IPS DF 19.7 (cell line): ENCODE measurements around the gene DDX46.
"Not testable (repeated sequence)": the region's sequence is repeated elsewhere in the genome, so short reads cannot be mapped to it uniquely, and the experiment has no call there.

Source experiments
- DNase-seq: peaks from one replicate; pipeline ENCODE4 v3.0.0-alpha.2; 2013; ENCODE audit warnings: low read depth, low spot score

Gene DDX46, protein sequence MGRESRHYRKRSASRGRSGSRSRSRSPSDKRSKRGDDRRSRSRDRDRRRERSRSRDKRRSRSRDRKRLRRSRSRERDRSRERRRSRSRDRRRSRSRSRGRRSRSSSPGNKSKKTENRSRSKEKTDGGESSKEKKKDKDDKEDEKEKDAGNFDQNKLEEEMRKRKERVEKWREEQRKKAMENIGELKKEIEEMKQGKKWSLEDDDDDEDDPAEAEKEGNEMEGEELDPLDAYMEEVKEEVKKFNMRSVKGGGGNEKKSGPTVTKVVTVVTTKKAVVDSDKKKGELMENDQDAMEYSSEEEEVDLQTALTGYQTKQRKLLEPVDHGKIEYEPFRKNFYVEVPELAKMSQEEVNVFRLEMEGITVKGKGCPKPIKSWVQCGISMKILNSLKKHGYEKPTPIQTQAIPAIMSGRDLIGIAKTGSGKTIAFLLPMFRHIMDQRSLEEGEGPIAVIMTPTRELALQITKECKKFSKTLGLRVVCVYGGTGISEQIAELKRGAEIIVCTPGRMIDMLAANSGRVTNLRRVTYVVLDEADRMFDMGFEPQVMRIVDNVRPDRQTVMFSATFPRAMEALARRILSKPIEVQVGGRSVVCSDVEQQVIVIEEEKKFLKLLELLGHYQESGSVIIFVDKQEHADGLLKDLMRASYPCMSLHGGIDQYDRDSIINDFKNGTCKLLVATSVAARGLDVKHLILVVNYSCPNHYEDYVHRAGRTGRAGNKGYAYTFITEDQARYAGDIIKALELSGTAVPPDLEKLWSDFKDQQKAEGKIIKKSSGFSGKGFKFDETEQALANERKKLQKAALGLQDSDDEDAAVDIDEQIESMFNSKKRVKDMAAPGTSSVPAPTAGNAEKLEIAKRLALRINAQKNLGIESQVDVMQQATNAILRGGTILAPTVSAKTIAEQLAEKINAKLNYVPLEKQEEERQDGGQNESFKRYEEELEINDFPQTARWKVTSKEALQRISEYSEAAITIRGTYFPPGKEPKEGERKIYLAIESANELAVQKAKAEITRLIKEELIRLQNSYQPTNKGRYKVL

DNA sequence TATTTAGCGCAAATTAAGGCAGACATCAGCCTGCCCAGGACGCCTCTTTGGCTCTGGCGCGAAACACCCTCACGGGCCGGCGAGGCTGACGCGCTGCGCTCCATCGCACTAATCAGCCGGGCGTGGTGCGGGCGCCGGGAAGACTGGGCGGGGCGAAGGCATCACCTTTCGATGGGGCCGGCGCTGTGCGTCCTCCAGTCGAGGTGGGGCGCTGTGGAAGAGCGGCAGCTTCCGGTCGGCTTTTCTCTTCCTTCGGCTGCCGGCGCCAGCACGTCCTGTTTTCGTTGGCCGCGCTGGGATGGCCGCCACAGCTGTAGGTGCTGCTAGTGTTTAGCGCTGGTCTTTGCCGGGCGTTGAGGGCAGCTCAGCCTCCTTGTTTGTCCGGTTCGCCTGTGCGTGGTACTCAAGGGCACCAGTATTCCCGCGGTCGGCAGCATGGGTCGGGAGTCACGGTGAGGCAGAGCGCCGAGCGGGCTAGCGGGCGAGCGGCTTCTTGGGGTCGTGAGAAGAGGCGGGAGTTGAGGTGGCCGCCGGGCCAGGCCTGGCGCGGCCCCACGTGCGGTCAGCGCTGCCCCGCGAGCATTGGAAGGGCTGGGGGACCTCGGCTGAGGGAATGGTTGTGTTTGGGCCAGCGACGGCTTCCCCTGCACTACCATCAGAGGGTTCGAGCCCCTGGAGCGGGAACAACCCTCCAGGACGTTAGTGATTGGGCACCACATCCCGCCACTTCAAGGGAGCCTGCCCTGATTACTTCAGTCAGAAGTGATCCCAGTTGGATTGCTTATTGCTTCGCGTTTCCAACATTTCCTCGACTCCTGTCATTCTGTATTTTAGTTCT, at the start of gene DDX46:
Gene DDX46, plus strand, starts transcription at position 276 of the 838 bp plus-strand sequence. Its CDS starts 160 bp downstream, at position 436.
- no peak for DNase-seq

DNA sequence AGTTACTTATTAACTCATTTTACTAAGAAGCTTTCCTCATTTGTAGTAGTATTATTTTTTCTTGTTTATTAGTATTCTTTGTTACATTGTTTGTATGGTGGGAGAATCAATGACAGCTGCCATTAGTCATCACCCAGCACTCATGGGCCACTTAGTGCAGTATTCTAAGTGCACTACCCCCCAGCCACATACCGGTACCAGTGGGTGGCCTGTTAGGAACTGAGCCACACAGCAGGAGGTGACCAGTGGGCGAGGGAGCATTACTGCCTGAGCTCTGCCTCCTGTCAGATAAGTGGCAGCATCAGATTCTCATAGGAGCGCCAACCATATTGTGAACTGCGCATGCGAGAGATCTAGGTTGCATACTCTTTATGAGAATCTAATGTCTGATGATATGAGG, 44.5 kb upstream of the DDX46 start:
- peak; percentile 2 for DNase-seq

DNA sequence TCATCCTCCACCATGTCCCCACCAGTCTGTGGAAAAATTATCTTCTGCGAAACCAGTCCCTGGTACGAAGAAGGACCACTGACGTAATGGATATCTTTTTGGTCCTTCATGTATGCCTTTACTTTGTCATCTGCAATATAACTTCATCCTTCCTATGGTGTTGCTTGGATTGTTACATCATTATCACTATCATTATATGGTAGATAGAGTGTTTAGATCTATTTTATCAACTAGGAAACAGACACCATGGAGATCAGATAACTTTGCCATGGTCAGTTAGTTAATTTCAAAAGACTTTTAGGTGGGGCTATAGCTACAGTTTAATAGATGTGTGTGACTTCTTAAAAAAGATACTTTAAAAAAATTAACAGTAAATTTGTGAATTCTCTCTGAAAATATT, 44.0 kb upstream of the DDX46 start:
- DNase-seq, result no peak

DNA sequence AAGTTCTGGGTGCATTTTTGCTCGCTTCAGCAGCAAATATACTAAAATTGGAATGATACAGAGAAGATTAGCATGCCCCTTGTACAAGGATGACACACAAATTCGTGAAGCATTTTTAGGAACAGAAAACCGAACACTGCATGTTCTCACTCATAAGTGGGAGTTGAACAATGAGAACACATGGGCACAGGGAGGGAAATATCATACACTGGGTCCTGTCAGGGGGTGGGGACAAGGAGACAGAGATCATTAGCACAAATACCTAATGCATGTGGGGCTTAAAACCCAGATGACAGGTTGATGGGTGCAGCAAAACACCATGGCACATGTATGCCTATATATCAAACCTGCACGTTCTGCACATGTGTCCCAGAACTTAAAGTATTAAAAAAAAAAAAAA, 43.1 kb upstream of the DDX46 start:
- DNase-seq, result not testable (repeated sequence)

DNA sequence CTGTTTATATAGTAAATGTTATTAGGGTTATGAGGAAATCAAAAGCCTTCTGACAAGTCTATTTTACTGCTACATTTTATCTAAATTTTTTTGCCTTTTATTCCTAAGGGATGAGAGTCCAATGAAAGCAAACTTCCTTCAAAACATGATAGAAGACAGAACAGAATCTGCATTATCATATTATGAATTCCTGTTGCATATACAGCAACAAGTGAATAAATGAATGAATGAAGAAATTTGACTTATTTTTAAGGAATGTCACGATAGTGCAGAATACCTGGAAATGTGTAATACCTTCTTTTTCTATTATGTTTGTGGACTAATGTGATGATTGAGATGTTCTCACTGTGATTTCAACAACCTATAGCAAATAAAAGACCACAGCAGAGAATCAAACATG, 33.7 kb upstream of the DDX46 start:
- no peak for DNase-seq

DNA sequence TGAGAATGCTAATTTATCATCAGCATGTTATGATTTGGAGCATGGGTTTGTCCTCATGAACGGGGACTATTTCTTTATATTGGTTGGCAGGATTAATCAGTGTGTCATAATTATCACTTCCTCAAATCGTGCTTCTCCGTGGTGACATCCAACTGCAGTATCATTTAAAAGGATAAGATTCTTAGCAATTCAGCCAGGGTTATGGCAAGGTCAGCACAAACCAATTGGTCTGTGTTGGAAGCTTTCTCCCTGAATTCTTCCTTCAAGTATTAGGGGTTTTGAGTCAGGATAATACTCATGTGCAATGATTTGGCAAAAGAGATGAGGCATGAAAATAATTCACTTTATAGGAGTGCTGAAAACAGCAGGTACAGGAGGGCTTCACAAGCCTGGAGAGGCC, 25.8 kb upstream of the DDX46 start:
- DNase-seq, result no peak

DNA sequence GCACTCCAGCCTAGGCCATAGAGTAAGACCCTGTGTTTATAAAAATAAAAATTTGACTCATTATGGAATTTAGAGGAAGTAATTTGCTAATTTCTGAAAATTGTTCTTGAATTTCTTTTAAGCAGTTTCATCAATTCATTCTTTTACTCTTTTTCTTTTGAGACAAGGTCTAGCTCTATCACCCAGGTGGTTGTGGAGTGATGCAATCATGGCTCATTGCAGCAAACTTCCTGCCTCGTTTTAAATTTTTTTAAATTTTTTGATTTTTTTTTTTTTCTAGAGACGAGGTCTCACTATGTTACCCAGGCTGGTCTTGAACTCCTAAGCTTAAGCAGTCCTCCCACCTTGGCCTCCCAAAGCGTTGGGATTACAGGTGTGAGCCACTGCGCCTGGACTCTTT, 23.3 kb upstream of the DDX46 start:
- DNase-seq, result no peak

DNA sequence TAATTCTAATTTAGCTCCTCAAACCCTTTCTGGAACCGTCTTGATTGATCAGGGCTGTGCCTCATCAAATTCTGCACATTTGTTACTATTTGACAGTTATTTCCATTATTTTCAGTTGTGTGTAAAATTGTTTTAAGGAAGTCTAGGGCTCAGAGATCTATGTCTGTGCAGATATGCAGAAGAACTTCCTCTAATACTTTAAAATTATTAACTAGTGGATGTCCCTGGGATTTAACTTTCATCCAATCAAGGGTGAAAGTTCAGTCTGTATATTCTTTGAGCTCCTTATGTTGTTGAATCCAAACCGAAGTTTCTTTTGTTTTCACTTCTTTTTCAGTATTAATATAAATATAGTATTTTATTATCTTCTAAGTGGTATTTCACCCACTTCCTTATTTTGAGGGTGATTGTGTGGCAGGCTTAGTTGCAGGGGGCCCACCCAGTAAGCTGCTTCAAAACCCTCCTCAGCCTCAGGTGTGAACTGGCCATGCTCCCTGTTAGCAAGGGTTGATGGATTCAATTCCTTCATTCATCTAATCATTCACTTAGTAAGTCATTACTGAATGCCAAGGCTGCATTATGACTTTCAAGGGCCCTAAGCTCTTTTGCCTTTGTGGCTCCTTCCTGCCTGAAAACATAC, 22.3 kb upstream of the DDX46 start:
- no peak for DNase-seq

DNA sequence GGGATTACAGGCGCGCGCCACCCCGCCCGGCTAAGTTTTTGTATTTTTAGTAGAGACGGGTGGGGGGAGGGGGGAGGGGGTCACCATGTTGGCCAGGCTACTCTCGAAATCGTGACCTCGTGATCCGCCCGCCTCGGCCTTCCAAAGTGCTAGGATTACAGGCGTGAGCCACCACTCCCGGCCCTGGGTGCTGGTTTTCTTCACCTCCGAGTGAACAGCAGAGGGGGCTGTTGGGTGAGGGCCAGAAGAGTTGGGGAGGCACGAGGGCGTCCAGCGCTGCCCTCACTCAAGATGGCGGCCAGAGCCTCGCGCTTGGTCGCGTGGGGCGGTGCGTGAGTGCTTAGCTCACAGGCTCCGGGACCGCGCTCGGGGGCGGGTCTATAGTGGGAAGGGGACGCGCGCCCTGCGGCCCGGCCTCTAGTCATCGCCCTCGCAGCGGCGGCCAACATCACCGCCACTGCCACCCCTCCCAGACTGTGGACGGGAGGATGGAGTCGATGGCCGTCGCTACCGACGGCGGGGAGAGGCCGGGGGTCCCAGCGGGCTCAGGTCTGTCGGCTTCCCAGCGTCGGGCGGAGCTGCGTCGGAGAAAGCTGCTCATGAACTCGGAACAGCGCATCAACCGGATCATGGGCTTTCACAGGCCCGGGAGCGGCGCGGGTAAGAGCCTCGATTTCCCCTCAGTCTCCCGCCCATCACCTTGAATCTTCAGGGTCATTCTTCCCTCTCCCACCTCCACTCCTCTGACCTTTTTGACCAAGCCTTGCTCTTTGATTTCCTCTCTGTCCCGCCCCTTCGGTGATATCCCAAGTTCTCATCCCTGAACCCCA, 20.2 kb upstream of the DDX46 start, which contains the start of gene CAMLG:
Gene CAMLG, plus strand, starts transcription at position 416 of the 830 bp plus-strand sequence. Its CDS starts 73 bp downstream, at position 489.
- DNase-seq, result peak; percentile 90

DNA sequence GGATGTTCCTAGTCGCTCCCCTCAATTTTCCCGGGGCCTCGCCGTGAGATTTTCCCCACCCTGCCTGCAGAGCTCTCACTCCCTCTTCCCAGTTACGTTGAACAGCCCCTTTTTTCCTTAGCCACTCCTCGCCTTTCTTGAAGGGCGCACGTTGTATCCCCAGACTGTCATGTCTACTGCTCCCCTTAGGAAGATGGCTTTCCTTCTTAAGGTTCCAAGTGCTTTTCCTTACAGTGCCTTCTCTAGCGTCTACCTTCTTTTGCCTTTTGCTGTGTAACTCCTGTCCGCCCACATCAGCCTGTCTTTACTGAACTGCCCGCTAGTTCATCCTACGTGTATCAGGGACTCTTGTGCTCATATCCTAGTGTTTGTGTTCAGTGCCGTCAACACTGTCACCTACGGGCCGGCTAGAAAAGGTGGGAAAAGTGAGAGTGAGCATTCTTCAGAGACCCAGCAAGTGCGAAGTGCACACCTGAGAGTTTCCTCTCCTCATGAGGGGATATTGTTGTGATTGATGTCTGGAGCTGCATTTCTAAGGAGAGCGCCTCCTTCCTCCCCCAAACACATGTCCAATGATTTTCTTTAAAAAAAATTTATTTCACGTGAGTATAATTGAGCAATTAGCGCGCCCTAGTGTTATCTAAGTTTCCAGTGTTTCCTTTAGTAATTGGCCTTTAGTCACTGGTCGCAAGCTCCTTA, 19.5 kb upstream of the DDX46 start:
- DNase-seq, result no peak

DNA sequence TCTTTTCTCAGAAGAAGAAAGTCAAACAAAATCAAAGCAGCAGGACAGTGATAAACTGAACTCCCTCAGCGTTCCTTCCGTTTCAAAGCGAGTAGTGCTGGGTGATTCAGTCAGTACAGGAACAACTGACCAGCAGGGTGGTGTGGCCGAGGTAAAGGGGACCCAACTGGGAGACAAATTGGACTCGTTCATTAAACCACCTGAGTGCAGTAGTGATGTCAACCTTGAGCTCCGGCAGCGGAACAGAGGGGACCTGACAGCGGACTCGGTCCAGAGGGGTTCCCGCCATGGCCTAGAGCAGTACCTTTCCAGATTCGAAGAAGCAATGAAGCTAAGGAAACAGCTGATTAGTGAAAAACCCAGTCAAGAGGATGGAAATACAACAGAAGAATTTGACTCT, 17.5 kb upstream of the DDX46 start:
- DNase-seq, result no peak

DNA sequence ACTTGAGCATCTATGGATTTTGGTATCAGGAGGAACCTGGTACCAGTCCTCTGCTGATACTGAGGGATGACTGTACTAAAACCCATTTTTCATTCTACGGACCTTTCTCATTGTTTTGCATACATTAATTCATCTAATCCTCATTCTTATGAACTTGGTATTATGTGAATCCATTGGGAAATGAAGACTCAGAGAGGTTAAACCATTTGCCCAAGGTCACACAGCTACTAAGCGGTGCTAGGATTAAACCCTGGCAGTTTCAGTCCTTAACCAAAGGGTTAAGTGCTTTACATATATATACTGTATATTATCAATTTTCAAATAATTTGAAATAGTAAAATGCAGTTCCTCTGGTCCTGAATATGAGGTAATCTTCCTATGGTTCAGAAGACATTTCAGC, 16.4 kb upstream of the DDX46 start:
- DNase-seq, result no peak

DNA sequence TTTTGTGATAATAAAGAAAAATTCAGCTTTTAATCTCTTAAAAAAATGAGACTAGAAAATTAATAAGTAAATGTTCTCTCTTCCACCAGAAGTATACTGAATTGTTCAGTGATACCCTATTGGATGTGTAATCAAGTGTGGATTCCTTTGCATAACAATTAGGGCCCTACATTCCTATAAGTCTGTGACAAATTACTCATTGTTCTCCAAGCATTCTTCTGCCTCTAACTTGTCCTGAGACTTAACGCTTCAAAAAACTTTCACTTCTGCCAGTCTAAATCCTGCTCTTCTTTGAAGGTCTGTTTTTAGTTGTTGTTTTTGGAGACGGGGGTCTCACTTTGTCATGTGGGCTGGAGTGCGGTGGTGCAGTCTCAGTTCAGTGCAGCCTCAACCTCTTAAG, 9.2 kb upstream of the DDX46 start:
- no peak for DNase-seq

DNA sequence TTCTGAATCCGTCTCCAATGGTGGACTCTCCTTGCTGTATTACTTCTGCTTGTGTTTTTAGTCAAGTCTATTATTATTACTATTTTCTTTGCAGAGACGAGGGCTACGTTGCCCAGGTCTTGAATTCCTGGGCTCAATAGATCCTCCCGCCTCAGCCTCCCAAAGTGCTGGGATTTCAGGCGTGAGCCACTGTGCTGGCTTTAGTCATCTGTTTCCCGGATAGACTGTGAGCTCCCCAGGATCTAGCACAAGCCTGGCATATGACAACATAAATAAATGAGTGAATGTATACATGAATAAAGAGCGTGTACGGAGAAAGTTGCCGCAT, 439 bp upstream of the DDX46 start:
- no peak for DNase-seq

DNA sequence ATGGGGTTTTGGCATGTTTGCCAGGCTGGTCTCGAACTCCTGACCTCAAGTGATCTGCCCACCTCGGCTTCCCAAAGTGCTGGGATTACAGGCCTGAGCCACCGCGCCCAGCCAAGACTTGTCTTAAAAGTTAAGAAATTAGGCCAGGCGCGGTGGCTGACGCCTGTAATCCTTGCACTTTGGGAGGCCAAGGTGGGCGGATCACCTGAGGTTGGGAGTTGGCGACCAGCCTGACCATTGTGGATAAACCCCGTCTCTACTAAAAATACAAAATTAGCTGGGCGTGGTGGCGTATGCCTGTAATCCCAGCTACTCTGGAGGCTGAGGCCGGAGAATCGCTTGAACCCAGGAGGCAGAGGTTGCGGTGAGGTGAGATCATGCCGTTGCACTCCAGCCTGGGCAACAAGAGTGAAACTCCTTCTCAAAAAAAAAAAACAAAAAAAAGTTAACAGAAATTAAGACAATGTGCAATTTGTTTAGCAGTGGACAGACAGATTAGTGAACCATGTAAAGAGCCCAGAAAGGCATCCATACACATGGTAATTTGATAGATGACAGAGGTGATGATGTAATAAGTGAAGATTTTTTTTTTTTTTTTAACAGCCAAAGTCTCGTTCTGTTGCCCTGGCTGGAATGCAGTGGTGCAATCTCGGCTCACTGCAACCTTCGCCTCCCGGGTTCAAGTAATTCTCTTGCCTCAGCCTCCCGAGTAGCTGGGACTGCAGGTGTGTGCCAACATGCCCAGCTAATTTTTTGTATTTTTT, 9.1 kb downstream of the DDX46 start:
- not testable (repeated sequence) for DNase-seq

DNA sequence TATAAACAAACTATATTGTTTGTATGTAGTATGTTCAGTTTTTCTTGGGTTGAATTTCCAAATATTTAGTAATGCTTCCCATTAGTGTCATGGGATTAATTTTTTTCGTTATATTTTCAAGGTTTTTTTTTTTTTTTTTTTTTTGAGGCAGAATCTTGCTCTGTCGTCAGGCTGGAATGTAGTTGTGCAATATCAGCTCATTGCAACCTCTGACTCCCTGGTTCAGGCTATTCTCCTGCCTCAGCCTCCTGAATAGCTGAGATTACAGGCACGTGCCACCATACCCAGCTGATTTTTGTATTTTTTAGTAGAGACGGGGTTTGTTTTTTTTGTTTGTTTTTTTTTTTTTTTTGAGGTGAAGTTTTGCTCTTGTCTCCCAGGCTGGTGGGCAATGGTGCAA, 10.6 kb downstream of the DDX46 start:
- DNase-seq, result no peak

DNA sequence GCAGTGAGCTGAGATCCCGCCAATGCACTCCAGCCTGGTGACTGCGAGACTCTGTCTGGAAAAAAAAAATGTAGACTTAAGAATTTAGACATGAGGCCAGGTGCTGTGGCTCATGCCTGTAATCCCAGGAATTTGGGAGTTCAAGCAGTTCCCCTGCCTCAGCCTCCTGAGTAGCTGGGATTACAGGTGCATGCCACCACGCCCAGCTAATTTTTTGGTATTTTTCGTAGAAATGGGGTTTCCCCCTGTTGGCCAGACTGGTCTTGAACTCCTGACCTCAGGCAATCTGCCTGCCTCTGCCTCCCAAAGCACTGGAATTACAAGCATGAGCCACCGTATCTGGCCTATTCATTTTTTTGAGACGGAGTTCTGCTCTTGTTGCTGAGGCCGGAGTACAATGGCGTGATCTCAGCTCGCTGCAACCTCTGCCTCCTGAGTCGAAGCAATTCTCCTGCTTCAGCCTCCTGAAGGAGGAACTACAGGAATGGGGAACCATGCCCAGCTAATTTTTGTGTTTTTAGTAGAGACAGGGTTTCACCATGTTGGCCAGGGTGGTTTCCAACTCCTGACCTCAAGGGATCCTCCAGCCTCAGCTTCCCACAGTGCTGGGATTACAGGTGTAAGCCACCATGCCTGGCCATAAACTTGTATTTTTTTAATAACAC, 14.0 kb downstream of the DDX46 start:
- no peak for DNase-seq

DNA sequence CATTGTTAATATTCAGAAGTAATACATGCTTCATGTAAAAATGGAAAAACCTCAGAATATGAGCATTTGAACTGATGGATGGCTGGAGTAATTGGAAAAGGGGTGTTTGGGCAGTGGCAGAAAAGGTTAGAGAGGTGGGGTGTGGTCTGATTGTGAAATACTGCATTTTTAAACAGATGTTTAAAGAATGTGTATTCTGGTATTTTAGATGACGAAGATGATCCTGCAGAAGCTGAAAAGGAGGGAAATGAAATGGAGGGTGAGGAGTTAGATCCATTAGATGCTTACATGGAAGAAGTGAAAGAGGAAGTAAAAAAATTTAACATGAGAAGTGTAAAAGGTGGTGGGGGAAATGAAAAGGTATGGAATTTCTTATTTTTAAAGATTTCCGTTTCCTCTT, 18.8 kb downstream of the DDX46 start:
- no peak for DNase-seq
